Measurements from ENCODE around the gene STK32C.
"Not testable (repeated sequence)": the region's sequence is repeated elsewhere in the genome, so short reads cannot be mapped to it uniquely, and the experiment has no call there.

STK32C gene

GRCh38 chr10:132345345-132345744 lies 37.6 kb upstream of the STK32C start:
- no peak for ATAC-seq

GRCh38 chr10:132344386-132344785 lies 36.6 kb upstream of the STK32C start:
- Mint-ChIP-seq H3K4me1 (peaks cover 22% of the 10 kb centered on the region), H3K4me3 (no peak overlapping the region), H3K27ac (no peak overlapping the region), H3K27me3 (no peaks in the 10 kb centered on the region), H3K36me3 (peaks cover 49% of the 10 kb centered on the region), H3K9me3 (peaks cover 3% of the 10 kb centered on the region)
- ATAC-seq, result no peak

More at GRCh38 chr10:132345345-132345744, 37.6 kb upstream of the STK32C start:
- Mint-ChIP-seq H3K4me3 (no peak overlapping the region), H3K4me1 (peaks cover 22% of the 10 kb centered on the region), H3K27me3 (no peaks in the 10 kb centered on the region), H3K36me3 (peaks cover 43% of the 10 kb centered on the region), H3K9me3 (peaks cover 3% of the 10 kb centered on the region), H3K27ac (peak overlapping the region; percentile 23)

GRCh38 chr10:132342553-132342952 lies 34.8 kb upstream of the STK32C start:
- no peak overlapping the region for H3K4me3 Mint-ChIP-seq
- H3K36me3 Mint-ChIP-seq, result peaks cover 45% of the 10 kb centered on the region
- peaks cover 3% of the 10 kb centered on the region for H3K9me3 Mint-ChIP-seq

GRCh38 chr10:132341781-132342180 lies 34.0 kb upstream of the STK32C start:
- ATAC-seq, result no peak
- peaks cover 46% of the 10 kb centered on the region for H3K36me3 Mint-ChIP-seq
- no peak overlapping the region for H3K4me3 Mint-ChIP-seq
- peaks cover 3% of the 10 kb centered on the region for H3K9me3 Mint-ChIP-seq
- no peaks in the 10 kb centered on the region for H3K27me3 Mint-ChIP-seq
- H3K4me1 Mint-ChIP-seq, result peaks cover 16% of the 10 kb centered on the region
- no peak overlapping the region for H3K27ac Mint-ChIP-seq

More at GRCh38 chr10:132342553-132342952, 34.8 kb upstream of the STK32C start:
- peaks cover 17% of the 10 kb centered on the region for H3K4me1 Mint-ChIP-seq
- H3K27ac Mint-ChIP-seq, result no peak overlapping the region
- ATAC-seq, result no peak
- H3K27me3 Mint-ChIP-seq, result no peaks in the 10 kb centered on the region

GRCh38 chr10:132341017-132341416 lies 33.3 kb upstream of the STK32C start:
- Mint-ChIP-seq H3K4me3 (no peak overlapping the region), H3K27ac (no peak overlapping the region), H3K27me3 (no peaks in the 10 kb centered on the region), H3K36me3 (peaks cover 45% of the 10 kb centered on the region), H3K9me3 (peaks cover 3% of the 10 kb centered on the region), H3K4me1 (peaks cover 21% of the 10 kb centered on the region)
- no peak for ATAC-seq

- Mint-ChIP-seq H3K4me1 (peaks cover 16% of the 10 kb centered on the region), H3K27me3 (no peaks in the 10 kb centered on the region), H3K36me3 (peaks cover 36% of the 10 kb centered on the region), H3K4me3 (no peak overlapping the region), H3K27ac (no peak overlapping the region), H3K9me3 (peaks cover 3% of the 10 kb centered on the region)
- ATAC-seq, result no peak
Measured at GRCh38 chr10:132339276-132339675, 31.5 kb upstream of the STK32C start.

GRCh38 chr10:132338876-132339275 lies 31.1 kb upstream of the STK32C start:
- Mint-ChIP-seq H3K27ac (no peak overlapping the region), H3K27me3 (no peaks in the 10 kb centered on the region), H3K36me3 (peaks cover 36% of the 10 kb centered on the region), H3K4me3 (no peak overlapping the region), H3K4me1 (peaks cover 16% of the 10 kb centered on the region), H3K9me3 (peaks cover 3% of the 10 kb centered on the region)
- no peak for ATAC-seq

GRCh38 chr10:132337854-132338253 lies 30.1 kb upstream of the STK32C start:
- Mint-ChIP-seq H3K4me1 (peaks cover 24% of the 10 kb centered on the region), H3K27ac (peak overlapping the region; percentile 87), H3K36me3 (peaks cover 36% of the 10 kb centered on the region)
- not testable (repeated sequence) for H3K27me3 Mint-ChIP-seq, H3K4me3 Mint-ChIP-seq, H3K9me3 Mint-ChIP-seq, ATAC-seq

- no peaks in the 10 kb centered on the region for H3K27me3 Mint-ChIP-seq
- peak overlapping the region; percentile 78 for H3K4me3 Mint-ChIP-seq
- H3K27ac Mint-ChIP-seq, result peak overlapping the region; percentile 87
- peaks cover 29% of the 10 kb centered on the region for H3K4me1 Mint-ChIP-seq
- peaks cover 3% of the 10 kb centered on the region for H3K9me3 Mint-ChIP-seq
- H3K36me3 Mint-ChIP-seq, result peaks cover 28% of the 10 kb centered on the region
- no peak for ATAC-seq
Measured at GRCh38 chr10:132336919-132337407, 29.2 kb upstream of the STK32C start.

- H3K9me3 Mint-ChIP-seq, result no peaks in the 10 kb centered on the region
- H3K4me1 Mint-ChIP-seq, result peaks cover 31% of the 10 kb centered on the region
- H3K4me3 Mint-ChIP-seq, result no peak overlapping the region
- peak overlapping the region; percentile 87 for H3K27ac Mint-ChIP-seq
- peaks cover 21% of the 10 kb centered on the region for H3K36me3 Mint-ChIP-seq
- no peak for ATAC-seq
- H3K27me3 Mint-ChIP-seq, result no peaks in the 10 kb centered on the region
Measured at GRCh38 chr10:132336064-132336746, 28.5 kb upstream of the STK32C start.

GRCh38 chr10:132335189-132336063 lies 27.7 kb upstream of the STK32C start:
- no peaks in the 10 kb centered on the region for H3K27me3 Mint-ChIP-seq
- peaks cover 36% of the 10 kb centered on the region for H3K4me1 Mint-ChIP-seq
- H3K9me3 Mint-ChIP-seq, result no peaks in the 10 kb centered on the region
- ATAC-seq, result no peak
- H3K36me3 Mint-ChIP-seq, result peaks cover 20% of the 10 kb centered on the region
- H3K27ac Mint-ChIP-seq, result peak overlapping the region; percentile 87
- no peak overlapping the region for H3K4me3 Mint-ChIP-seq

- H3K27ac Mint-ChIP-seq, result no peak overlapping the region
- H3K4me1 Mint-ChIP-seq, result peaks cover 43% of the 10 kb centered on the region
- H3K36me3 Mint-ChIP-seq, result peaks cover 18% of the 10 kb centered on the region
- H3K4me3 Mint-ChIP-seq, result no peak overlapping the region
- H3K27me3 Mint-ChIP-seq, result no peaks in the 10 kb centered on the region
- ATAC-seq, result no peak
- no peaks in the 10 kb centered on the region for H3K9me3 Mint-ChIP-seq
Measured at GRCh38 chr10:132334631-132335188, 27.0 kb upstream of the STK32C start.

GRCh38 chr10:132333386-132333785 lies 25.6 kb upstream of the STK32C start:
- Mint-ChIP-seq H3K4me1 (peaks cover 56% of the 10 kb centered on the region), H3K36me3 (peaks cover 11% of the 10 kb centered on the region), H3K9me3 (no peaks in the 10 kb centered on the region), H3K27ac (peak overlapping the region; percentile 93), H3K4me3 (peak overlapping the region; percentile 88), H3K27me3 (no peaks in the 10 kb centered on the region)
- ATAC-seq, result no peak

- peak overlapping the region; percentile 93 for H3K27ac Mint-ChIP-seq
- ATAC-seq, result peak; percentile 87
- H3K9me3 Mint-ChIP-seq, result no peaks in the 10 kb centered on the region
- H3K36me3 Mint-ChIP-seq, result peaks cover 13% of the 10 kb centered on the region
- no peaks in the 10 kb centered on the region for H3K27me3 Mint-ChIP-seq
- H3K4me3 Mint-ChIP-seq, result peak overlapping the region; percentile 88
- H3K4me1 Mint-ChIP-seq, result peaks cover 65% of the 10 kb centered on the region
Measured at GRCh38 chr10:132332433-132332754, 24.6 kb upstream of the STK32C start.
